Colonic mucosa (tissue), 4 donors: Measurements from ENCODE around the gene TMEM98. TPM values are rescaled to one million over a fixed set of nuclear protein-coding genes. Genes with fewer than 3 reads are reported as not detected.
"Not testable (repeated sequence)": the region's sequence is repeated elsewhere in the genome, so short reads cannot be mapped to it uniquely, and the experiment has no call there.

Experiments
- DNase-seq: peaks from one replicate; pipeline ENCODE4 v3.0.0-alpha.2; 2020
- H3K27ac ChIP-seq: fragments of 200-600 bp; one replicate; pipeline ENCODE4 v1.8.0; 2021
- H3K27me3 ChIP-seq: fragments of 200-600 bp; one replicate; pipeline ENCODE4 v1.8.0; 2021
- H3K36me3 ChIP-seq: fragments of 200-600 bp; one replicate; pipeline ENCODE4 v1.8.0; 2021
- H3K4me1 ChIP-seq: fragments of 200-600 bp; one replicate; pipeline ENCODE4 v1.8.0; 2021; ENCODE audit warnings: mild to moderate bottlenecking
- H3K4me3 ChIP-seq: fragments of 200-600 bp; one replicate; pipeline ENCODE4 v1.8.0; 2021
- H3K9ac ChIP-seq, 2 donors: one replicate each; pipeline ENCODE4 v1.7.0; 2013; ENCODE audit warnings: control low read depth in 2 of 2, low read depth in 2 of 2, low read length in 2 of 2
- H3K9me3 ChIP-seq: fragments of 200-600 bp; one replicate; pipeline ENCODE4 v1.8.0; 2021
- CTCF ChIP-seq: fragments of 200-600 bp; IDR thresholded peaks from one replicate; pipeline ENCODE4 v1.8.0; 2022; ENCODE audit warnings: antibody characterized with exemption, mild to moderate bottlenecking
- intact Hi-C: fragments of 100-400 bp; cut with DNase I; formaldehyde crosslinking; loops from one replicate; pipeline ENCODE4 v1.14.1; 2022
- total RNA-seq, 2 donors: library from RNA; stranded (reverse); fragmentation: NEBNext Ultra II Directional in 1 of 2; extraction: Animal tissue kit (Norgen Biotek cat#: 25700) in 1 of 2; gene quantifications; one replicate each; pipeline ENCODE4 v1.2.1, GENCODE V29; 2021
- donor health status: healthy.
- donor health status: DM: no; HTN: no; CAD: no.
- donor health status: DM: no; HTN: no; CAD: no.

The TMEM98 gene
- total RNA-seq, 2 donors from 2014 or later, result 110 to 138 TPM

GRCh38 chr17:32976605-32977004, 48.7 kb downstream of the TMEM98 start:
- H3K9me3 ChIP-seq, result no peaks in the 10 kb centered on the region
- no peak overlapping the region for H3K4me3 ChIP-seq
- intact Hi-C loops, result no loop called here
- no peak for DNase-seq
- H3K4me1 ChIP-seq, result no peaks in the 10 kb centered on the region
- no peak for TF ChIP-seq CTCF
- no peaks in the 10 kb centered on the region for H3K36me3 ChIP-seq
- H3K9ac ChIP-seq, result no peak overlapping the region
- H3K27me3 ChIP-seq, result no peaks in the 10 kb centered on the region
- no peak overlapping the region for H3K27ac ChIP-seq

GRCh38 chr17:32980230-32980629, 52.3 kb downstream of the TMEM98 start:
- no peaks in the 10 kb centered on the region for H3K36me3 ChIP-seq
- no peaks in the 10 kb centered on the region for H3K27me3 ChIP-seq
- H3K4me1 ChIP-seq, result no peaks in the 10 kb centered on the region
- H3K9ac ChIP-seq, result no peak overlapping the region
- no peak for DNase-seq
- H3K27ac ChIP-seq, result no peak overlapping the region
- no peak for TF ChIP-seq CTCF
- intact Hi-C loops, result no loop called here
- H3K4me3 ChIP-seq, result no peak overlapping the region
- H3K9me3 ChIP-seq, result no peaks in the 10 kb centered on the region

- H3K9me3 ChIP-seq, H3K4me1 ChIP-seq, H3K27me3 ChIP-seq, DNase-seq, intact Hi-C loops, H3K27ac ChIP-seq, H3K36me3 ChIP-seq, H3K9ac ChIP-seq, H3K4me3 ChIP-seq: not testable (repeated sequence)
Observed at GRCh38 chr17:32981611-32982010, 53.7 kb downstream of the TMEM98 start.

GRCh38 chr17:32985050-32985756, 57.2 kb downstream of the TMEM98 start:
- no peak for TF ChIP-seq CTCF
- no peaks in the 10 kb centered on the region for H3K36me3 ChIP-seq
- H3K27ac ChIP-seq, result no peak overlapping the region
- no peaks in the 10 kb centered on the region for H3K9me3 ChIP-seq
- DNase-seq, result no peak
- no peak overlapping the region for H3K4me3 ChIP-seq
- H3K9ac ChIP-seq, result no peak overlapping the region
- H3K27me3 ChIP-seq, result no peaks in the 10 kb centered on the region
- no peaks in the 10 kb centered on the region for H3K4me1 ChIP-seq
- intact Hi-C loops, result no loop called here

GRCh38 chr17:32987453-32987805, 59.5 kb downstream of the TMEM98 start:
- intact Hi-C loops, H3K27ac ChIP-seq, H3K36me3 ChIP-seq, H3K9ac ChIP-seq, H3K4me3 ChIP-seq, H3K27me3 ChIP-seq, H3K4me1 ChIP-seq, DNase-seq, H3K9me3 ChIP-seq: not testable (repeated sequence)

- DNase-seq, H3K27me3 ChIP-seq, intact Hi-C loops, H3K4me3 ChIP-seq, H3K27ac ChIP-seq, H3K36me3 ChIP-seq, H3K4me1 ChIP-seq, H3K9me3 ChIP-seq, H3K9ac ChIP-seq: not testable (repeated sequence)
Observed at GRCh38 chr17:32987868-32988267, 59.9 kb downstream of the TMEM98 start.

- H3K9ac ChIP-seq, result no peak overlapping the region
- no peak for DNase-seq
- H3K27ac ChIP-seq, result no peak overlapping the region
- no peaks in the 10 kb centered on the region for H3K4me1 ChIP-seq
- H3K4me3 ChIP-seq, result no peak overlapping the region
- intact Hi-C loops, result no loop called here
- H3K36me3 ChIP-seq, result no peaks in the 10 kb centered on the region
- no peak for TF ChIP-seq CTCF
- H3K27me3 ChIP-seq, result no peaks in the 10 kb centered on the region
- H3K9me3 ChIP-seq, result no peaks in the 10 kb centered on the region
Observed at GRCh38 chr17:32988481-32989101, 60.6 kb downstream of the TMEM98 start.
